HEK293 (cell line): Measurements from ENCODE around the gene ACBD3.

Source experiments
- CTCF ChIA-PET: fragments of 350-600 bp; formaldehyde crosslinking; extraction: SDS; loops from one replicate; lab custom pipeline; 2021; ENCODE audit warnings: antibody characterized with exemption; lab: Yijun Ruan, JAX
- POLR2A ChIA-PET: fragments of 300-600 bp; formaldehyde crosslinking; extraction: SDS; loops from one replicate; lab custom pipeline; 2020; ENCODE audit warnings: antibody characterized with exemption, inconsistent platforms; lab: Yijun Ruan, JAX
- H3K27ac ChIP-seq: fragments of 200-500 bp; sonication (Bioruptor generic); 2 replicates; pipeline ENCODE4 v1.5.1; 2014; ENCODE audit warnings: low read depth, low read length, control low read depth, inconsistent platforms; ENCODE audit errors: extremely low read depth
- H3K36me3 ChIP-seq, 2 experiments: fragments of 200-500 bp in 1 of 2; sonication (Bioruptor generic) in 1 of 2; 1 replicate in 1 of 2; 2 replicates in 1 of 2; pipeline ENCODE4 v1.5.1; 2014 to 2017; ENCODE audit warnings: inconsistent platforms in 2 of 2, low read length in 2 of 2; ENCODE audit not compliant: control insufficient read depth in 2 of 2, insufficient read depth in 1 of 2
- H3K4me1 ChIP-seq: fragments of 200-500 bp; sonication (Bioruptor generic); 2 replicates; pipeline ENCODE4 v1.5.1; 2014; ENCODE audit warnings: mild to moderate bottlenecking, low read length, inconsistent platforms; ENCODE audit not compliant: control insufficient read depth, insufficient read depth
- H3K4me3 ChIP-seq: 2 replicates; pipeline ENCODE4 v1.5.1; 2011; ENCODE audit warnings: low read depth, mild to moderate bottlenecking, control low read depth, low read length, moderate library complexity
- H3K9me3 ChIP-seq: fragments of 200-500 bp; sonication (Bioruptor generic); 2 replicates; pipeline ENCODE4 v1.5.1; 2014; ENCODE audit warnings: low read depth, low read length, inconsistent platforms; ENCODE audit not compliant: control insufficient read depth, insufficient read depth
- BCL11B ChIP-seq: fragments of 450-650 bp; formaldehyde crosslinking; IDR thresholded peaks from 2 replicates; pipeline ENCODE4 v1.5.1; 2016; ENCODE audit warnings: low read depth, missing biosample characterization, missing genetic modification characterization
- MZF1 ChIP-seq: fragments of 450-650 bp; formaldehyde crosslinking; IDR thresholded peaks from 2 replicates; pipeline ENCODE4 v1.5.1; 2017; ENCODE audit warnings: missing biosample characterization, missing genetic modification characterization, borderline replicate concordance
- WT1 ChIP-seq: fragments of 450-650 bp; formaldehyde crosslinking; IDR thresholded peaks from 2 replicates; pipeline ENCODE4 v1.5.1; 2016; ENCODE audit warnings: missing biosample characterization, missing genetic modification characterization
- ZFP37 ChIP-seq: fragments of 450-650 bp; formaldehyde crosslinking; IDR thresholded peaks from 2 replicates; pipeline ENCODE4 v1.5.1; 2016; ENCODE audit warnings: missing biosample characterization, missing genetic modification characterization
- ZFP69B ChIP-seq: fragments of 450-650 bp; formaldehyde crosslinking; IDR thresholded peaks from 2 replicates; pipeline ENCODE4 v1.5.1; 2016; ENCODE audit warnings: missing biosample characterization, missing genetic modification characterization
- ZNF350 ChIP-seq: fragments of 450-650 bp; formaldehyde crosslinking; IDR thresholded peaks from 2 replicates; pipeline ENCODE4 v1.5.0; 2017; ENCODE audit warnings: missing biosample characterization, mild to moderate bottlenecking, missing genetic modification characterization
- ZNF366 ChIP-seq: fragments of 450-650 bp; formaldehyde crosslinking; conservative IDR thresholded peaks from 2 replicates; pipeline ENCODE4 v1.5.1; 2016; ENCODE audit warnings: missing biosample characterization, missing genetic modification characterization
- ZNF626 ChIP-seq: fragments of 450-650 bp; sonication (Bioruptor Pico); formaldehyde crosslinking; IDR thresholded peaks from 2 replicates; pipeline ENCODE4 v1.5.1; 2018; ENCODE audit warnings: missing biosample characterization, missing genetic modification characterization, inconsistent platforms
- ZNF76 ChIP-seq: fragments of 450-650 bp; formaldehyde crosslinking; IDR thresholded peaks from 2 replicates; pipeline ENCODE4; 2016; ENCODE audit warnings: low read depth, missing biosample characterization, missing genetic modification characterization, borderline replicate concordance
- ZNF777 ChIP-seq: fragments of 450-650 bp; formaldehyde crosslinking; IDR thresholded peaks from 2 replicates; pipeline ENCODE4 v1.5.1; 2017; ENCODE audit warnings: missing biosample characterization, missing genetic modification characterization, borderline replicate concordance
- ZNF837 ChIP-seq: fragments of 450-650 bp; formaldehyde crosslinking; IDR thresholded peaks from 2 replicates; pipeline ENCODE4 v1.5.1; 2016; ENCODE audit warnings: missing biosample characterization, missing genetic modification characterization
- TF ChIP-seq, protein P1 (sequence below): fragments of 450-650 bp; formaldehyde crosslinking; optimal IDR thresholded peaks from 2 replicates; pipeline ENCODE3; 2016; ENCODE audit warnings: missing biosample characterization, mild to moderate bottlenecking, missing genetic modification characterization
- TF ChIP-seq, protein P2 (sequence below): fragments of 450-650 bp; formaldehyde crosslinking; IDR thresholded peaks from 2 replicates; pipeline ENCODE4 v1.5.1; 2016; ENCODE audit warnings: missing biosample characterization, missing genetic modification characterization
- TF ChIP-seq, protein P3 (sequence below): fragments of 450-650 bp; formaldehyde crosslinking; IDR thresholded peaks from 2 replicates; pipeline ENCODE4 v1.5.1; 2016; ENCODE audit warnings: missing biosample characterization, missing genetic modification characterization
- TF ChIP-seq, protein P4 (sequence below): fragments of 450-650 bp; formaldehyde crosslinking; IDR thresholded peaks from 2 replicates; pipeline ENCODE4 v1.5.1; 2016; ENCODE audit warnings: missing biosample characterization, missing genetic modification characterization
- TF ChIP-seq, protein P5 (sequence below): fragments of 450-650 bp; formaldehyde crosslinking; IDR thresholded peaks from 2 replicates; pipeline ENCODE4 v1.5.1; 2016; ENCODE audit warnings: missing biosample characterization, missing genetic modification characterization
- TF ChIP-seq, protein P6 (sequence below): fragments of 450-650 bp; formaldehyde crosslinking; IDR thresholded peaks from 2 replicates; pipeline ENCODE4 v1.5.1; 2016; ENCODE audit warnings: missing biosample characterization, missing genetic modification characterization
- TF ChIP-seq, protein P7 (sequence below): fragments of 450-650 bp; formaldehyde crosslinking; IDR thresholded peaks from 2 replicates; pipeline ENCODE4 v1.5.1; 2016; ENCODE audit warnings: missing biosample characterization, missing genetic modification characterization
- TF ChIP-seq, protein P8 (sequence below): fragments of 450-650 bp; formaldehyde crosslinking; conservative IDR thresholded peaks from 2 replicates; pipeline ENCODE4 v1.5.1; 2016; ENCODE audit warnings: low read depth, missing biosample characterization, missing genetic modification characterization

Gene ACBD3

DNA sequence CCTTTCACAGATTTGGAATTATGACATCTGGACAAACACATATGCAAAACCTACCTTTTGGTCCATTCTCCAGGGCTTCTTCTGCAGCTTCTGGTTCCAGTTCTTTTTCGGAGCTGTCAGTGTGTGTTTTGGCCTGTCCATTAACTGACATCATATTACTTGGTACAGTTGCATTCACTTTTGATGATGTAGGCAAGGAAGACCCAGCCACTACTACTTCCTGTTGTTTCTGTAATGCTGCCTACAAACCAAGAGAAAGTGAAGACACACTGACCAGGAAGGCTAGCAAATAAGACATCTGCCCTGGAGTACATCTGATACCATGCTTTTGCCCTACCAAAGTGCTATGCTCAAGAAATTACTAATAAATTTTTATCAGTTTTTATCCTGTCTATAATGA is 31.9 kb downstream of the ACBD3 start:
- H3K27ac ChIP-seq = no peak overlapping the region
- TF ChIP-seq, protein P1, sequence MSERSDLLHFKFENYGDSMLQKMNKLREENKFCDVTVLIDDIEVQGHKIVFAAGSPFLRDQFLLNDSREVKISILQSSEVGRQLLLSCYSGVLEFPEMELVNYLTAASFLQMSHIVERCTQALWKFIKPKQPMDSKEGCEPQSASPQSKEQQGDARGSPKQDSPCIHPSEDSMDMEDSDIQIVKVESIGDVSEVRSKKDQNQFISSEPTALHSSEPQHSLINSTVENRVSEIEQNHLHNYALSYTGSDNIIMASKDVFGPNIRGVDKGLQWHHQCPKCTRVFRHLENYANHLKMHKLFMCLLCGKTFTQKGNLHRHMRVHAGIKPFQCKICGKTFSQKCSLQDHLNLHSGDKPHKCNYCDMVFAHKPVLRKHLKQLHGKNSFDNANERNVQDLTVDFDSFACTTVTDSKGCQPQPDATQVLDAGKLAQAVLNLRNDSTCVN (tag by site-specific recombination) = no peak
- no peak for TF ChIP-seq ZNF366 (tag by site-specific recombination)
- TF ChIP-seq ZNF837 (tag by site-specific recombination) = no peak
- TF ChIP-seq, protein P2, sequence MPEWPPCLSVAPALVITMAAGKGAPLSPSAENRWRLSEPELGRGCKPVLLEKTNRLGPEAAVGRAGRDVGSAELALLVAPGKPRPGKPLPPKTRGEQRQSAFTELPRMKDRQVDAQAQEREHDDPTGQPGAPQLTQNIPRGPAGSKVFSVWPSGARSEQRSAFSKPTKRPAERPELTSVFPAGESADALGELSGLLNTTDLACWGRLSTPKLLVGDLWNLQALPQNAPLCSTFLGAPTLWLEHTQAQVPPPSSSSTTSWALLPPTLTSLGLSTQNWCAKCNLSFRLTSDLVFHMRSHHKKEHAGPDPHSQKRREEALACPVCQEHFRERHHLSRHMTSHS (tag by site-specific recombination) = no peak
- TF ChIP-seq, protein P3, sequence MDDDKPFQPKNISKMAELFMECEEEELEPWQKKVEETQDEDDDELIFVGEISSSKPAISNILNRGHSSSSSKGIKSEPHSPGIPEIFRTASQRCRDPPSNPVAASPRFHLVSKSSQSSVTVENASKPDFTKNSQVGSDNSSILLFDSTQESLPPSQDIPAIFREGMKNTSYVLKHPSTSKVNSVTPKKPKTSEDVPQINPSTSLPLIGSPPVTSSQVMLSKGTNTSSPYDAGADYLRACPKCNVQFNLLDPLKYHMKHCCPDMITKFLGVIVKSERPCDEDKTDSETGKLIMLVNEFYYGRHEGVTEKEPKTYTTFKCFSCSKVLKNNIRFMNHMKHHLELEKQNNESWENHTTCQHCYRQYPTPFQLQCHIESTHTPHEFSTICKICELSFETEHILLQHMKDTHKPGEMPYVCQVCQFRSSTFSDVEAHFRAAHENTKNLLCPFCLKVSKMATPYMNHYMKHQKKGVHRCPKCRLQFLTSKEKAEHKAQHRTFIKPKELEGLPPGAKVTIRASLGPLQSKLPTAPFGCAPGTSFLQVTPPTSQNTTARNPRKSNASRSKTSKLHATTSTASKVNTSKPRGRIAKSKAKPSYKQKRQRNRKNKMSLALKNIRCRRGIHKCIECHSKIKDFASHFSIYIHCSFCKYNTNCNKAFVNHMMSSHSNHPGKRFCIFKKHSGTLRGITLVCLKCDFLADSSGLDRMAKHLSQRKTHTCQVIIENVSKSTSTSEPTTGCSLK = no peak
- TF ChIP-seq MZF1 (tag by site-specific recombination) = no peak
- TF ChIP-seq ZNF626 = no peak
- no peak for TF ChIP-seq ZFP37
- TF ChIP-seq, protein P4, sequence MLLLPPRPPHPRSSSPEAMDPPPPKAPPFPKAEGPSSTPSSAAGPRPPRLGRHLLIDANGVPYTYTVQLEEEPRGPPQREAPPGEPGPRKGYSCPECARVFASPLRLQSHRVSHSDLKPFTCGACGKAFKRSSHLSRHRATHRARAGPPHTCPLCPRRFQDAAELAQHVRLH (tag by site-specific recombination) = no peak
- no peak for TF ChIP-seq BCL11B (tag by site-specific recombination)
- TF ChIP-seq ZNF777 (tag by site-specific recombination) = no peak
- ChIA-PET CTCF (interaction anchor here (1.1 to 2.5 kb wide), 3 partner anchors 25 to 43 kb away, joined by 3 to 12 read pairs (median 5); no protein-coding TSS in a partner anchor), POLR2A (interaction anchor here (0.7 kb wide), 1 partner anchor 22 kb away, joined by 3 read pairs; no protein-coding TSS in a partner anchor)
- no peaks in the 10 kb centered on the region for H3K9me3 ChIP-seq
- H3K4me1 ChIP-seq = no peaks in the 10 kb centered on the region
- H3K36me3 ChIP-seq = peaks cover 76 to 78% of the 10 kb centered on the region in 2 experiments
- H3K4me3 ChIP-seq = no peak overlapping the region

DNA sequence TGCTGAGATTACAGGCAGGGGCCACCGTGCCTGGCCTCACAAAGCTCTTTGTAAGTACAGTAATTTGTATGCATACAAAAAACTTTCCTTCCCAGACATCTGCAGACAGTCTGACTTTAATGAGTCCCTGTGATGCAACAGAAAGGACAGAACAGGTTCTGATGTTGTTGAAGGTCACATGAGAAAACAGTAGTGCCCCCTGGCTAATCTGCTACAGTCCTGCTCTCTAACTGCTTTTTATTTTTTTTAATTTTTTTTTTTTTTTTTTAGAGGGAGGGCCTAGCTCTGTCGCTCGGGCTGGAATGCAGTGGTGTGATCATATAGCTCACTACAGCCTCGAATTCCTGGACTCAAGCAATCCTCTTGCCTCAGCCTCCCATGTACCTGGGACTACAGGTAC is 36.7 kb downstream of the ACBD3 start:
- TF ChIP-seq ZNF76 (no peak), ZNF350 (no peak), ZNF837 (tag by site-specific recombination) (no peak), ZFP69B (no peak), WT1 (tag by site-specific recombination) (no peak)
- TF ChIP-seq, protein P5, sequence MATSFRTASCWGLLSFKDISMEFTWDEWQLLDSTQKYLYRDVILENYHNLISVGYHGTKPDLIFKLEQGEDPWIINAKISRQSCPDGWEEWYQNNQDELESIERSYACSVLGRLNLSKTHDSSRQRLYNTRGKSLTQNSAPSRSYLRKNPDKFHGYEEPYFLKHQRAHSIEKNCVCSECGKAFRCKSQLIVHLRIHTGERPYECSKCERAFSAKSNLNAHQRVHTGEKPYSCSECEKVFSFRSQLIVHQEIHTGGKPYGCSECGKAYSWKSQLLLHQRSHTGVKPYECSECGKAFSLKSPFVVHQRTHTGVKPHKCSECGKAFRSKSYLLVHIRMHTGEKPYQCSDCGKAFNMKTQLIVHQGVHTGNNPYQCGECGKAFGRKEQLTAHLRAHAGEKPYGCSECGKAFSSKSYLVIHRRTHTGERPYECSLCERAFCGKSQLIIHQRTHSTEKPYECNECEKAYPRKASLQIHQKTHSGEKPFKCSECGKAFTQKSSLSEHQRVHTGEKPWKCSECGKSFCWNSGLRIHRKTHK (tag by site-specific recombination) = no peak
- TF ChIP-seq, protein P6, sequence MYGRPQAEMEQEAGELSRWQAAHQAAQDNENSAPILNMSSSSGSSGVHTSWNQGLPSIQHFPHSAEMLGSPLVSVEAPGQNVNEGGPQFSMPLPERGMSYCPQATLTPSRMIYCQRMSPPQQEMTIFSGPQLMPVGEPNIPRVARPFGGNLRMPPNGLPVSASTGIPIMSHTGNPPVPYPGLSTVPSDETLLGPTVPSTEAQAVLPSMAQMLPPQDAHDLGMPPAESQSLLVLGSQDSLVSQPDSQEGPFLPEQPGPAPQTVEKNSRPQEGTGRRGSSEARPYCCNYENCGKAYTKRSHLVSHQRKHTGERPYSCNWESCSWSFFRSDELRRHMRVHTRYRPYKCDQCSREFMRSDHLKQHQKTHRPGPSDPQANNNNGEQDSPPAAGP = no peak
- TF ChIP-seq, protein P7, sequence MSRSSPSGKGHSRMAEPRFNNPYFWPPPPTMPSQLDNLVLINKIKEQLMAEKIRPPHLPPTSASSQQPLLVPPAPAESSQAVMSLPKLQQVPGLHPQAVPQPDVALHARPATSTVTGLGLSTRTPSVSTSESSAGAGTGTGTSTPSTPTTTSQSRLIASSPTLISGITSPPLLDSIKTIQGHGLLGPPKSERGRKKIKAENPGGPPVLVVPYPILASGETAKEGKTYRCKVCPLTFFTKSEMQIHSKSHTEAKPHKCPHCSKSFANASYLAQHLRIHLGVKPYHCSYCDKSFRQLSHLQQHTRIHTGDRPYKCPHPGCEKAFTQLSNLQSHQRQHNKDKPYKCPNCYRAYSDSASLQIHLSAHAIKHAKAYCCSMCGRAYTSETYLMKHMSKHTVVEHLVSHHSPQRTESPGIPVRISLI (tag by site-specific recombination) = peak; percentile 41; the same call in 1 of the 2 replicates
- TF ChIP-seq, protein P8, sequence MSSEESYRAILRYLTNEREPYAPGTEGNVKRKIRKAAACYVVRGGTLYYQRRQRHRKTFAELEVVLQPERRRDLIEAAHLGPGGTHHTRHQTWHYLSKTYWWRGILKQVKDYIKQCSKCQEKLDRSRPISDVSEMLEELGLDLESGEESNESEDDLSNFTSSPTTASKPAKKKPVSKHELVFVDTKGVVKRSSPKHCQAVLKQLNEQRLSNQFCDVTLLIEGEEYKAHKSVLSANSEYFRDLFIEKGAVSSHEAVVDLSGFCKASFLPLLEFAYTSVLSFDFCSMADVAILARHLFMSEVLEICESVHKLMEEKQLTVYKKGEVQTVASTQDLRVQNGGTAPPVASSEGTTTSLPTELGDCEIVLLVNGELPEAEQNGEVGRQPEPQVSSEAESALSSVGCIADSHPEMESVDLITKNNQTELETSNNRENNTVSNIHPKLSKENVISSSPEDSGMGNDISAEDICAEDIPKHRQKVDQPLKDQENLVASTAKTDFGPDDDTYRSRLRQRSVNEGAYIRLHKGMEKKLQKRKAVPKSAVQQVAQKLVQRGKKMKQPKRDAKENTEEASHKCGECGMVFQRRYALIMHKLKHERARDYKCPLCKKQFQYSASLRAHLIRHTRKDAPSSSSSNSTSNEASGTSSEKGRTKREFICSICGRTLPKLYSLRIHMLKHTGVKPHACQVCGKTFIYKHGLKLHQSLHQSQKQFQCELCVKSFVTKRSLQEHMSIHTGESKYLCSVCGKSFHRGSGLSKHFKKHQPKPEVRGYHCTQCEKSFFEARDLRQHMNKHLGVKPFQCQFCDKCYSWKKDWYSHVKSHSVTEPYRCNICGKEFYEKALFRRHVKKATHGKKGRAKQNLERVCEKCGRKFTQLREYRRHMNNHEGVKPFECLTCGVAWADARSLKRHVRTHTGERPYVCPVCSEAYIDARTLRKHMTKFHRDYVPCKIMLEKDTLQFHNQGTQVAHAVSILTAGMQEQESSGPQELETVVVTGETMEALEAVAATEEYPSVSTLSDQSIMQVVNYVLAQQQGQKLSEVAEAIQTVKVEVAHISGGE (tag by site-specific recombination) = no peak
- CTCF ChIA-PET = interaction anchor here (0.6 to 3.5 kb wide), 7 partner anchors 14 to 214 kb away, joined by 3 to 24 read pairs (median 3); no protein-coding TSS in a partner anchor
- no peak overlapping the region for H3K27ac ChIP-seq
- peaks cover 55 to 86% of the 10 kb centered on the region in 2 experiments for H3K36me3 ChIP-seq
- H3K4me3 ChIP-seq = no peak overlapping the region
- POLR2A ChIA-PET = interaction anchor here (0.8 to 2.1 kb wide), 5 partner anchors 16 to 159 kb away, joined by 3 to 6 read pairs (median 3); partner anchors contain the start of gene LIN9
- H3K9me3 ChIP-seq = no peaks in the 10 kb centered on the region
- no peaks in the 10 kb centered on the region for H3K4me1 ChIP-seq
